ENCODE data around the gene DDR1.

GRCh38 chr6:30915591-30915946 lies 31.2 kb downstream of the DDR1 start:
- TF ChIP-seq POLR2A (IDR thresholded peaks at IDR 0.05) (no peak), CTCF (IDR thresholded peaks at IDR 0.05) (peak; percentile 57 to 69 (median 65))

All from uterus (tissue), 2 donors.